Neural crest cell (in vitro differentiated cells): Measurements from ENCODE around the gene BCAM. TPM values are rescaled to one million over a fixed set of nuclear protein-coding genes. Genes with fewer than 3 reads are reported as not detected.
"Not testable (repeated sequence)": the region's sequence is repeated elsewhere in the genome, so short reads cannot be mapped to it uniquely, and the experiment has no call there.

ENCODE experiments used
- DNase-seq: peaks from one replicate; pipeline ENCODE4 v3.0.0; 2021; ENCODE audit warnings: low read depth, mixed read lengths, low spot score
- H3K27ac Mint-ChIP-seq: one replicate; pipeline ENCODE4 v1.8.0; 2021; ENCODE audit warnings: mild to moderate bottlenecking, mixed read lengths; ENCODE audit not compliant: unreplicated experiment
- H3K27me3 Mint-ChIP-seq: 2 replicates; pipeline ENCODE4 v1.8.0; 2021; ENCODE audit warnings: low read depth, mild to moderate bottlenecking, mixed read lengths
- H3K36me3 Mint-ChIP-seq: 2 replicates; pipeline ENCODE4 v1.8.0; 2021; ENCODE audit warnings: low read depth, mild to moderate bottlenecking, mixed read lengths
- H3K4me1 Mint-ChIP-seq: 2 replicates; pipeline ENCODE4 v1.8.0; 2021; ENCODE audit warnings: mixed read lengths
- H3K4me3 Mint-ChIP-seq: one replicate; pipeline ENCODE4 v1.8.0; 2021; ENCODE audit warnings: mild to moderate bottlenecking, mixed read lengths
- H3K9me3 Mint-ChIP-seq: 2 replicates; pipeline ENCODE4 v1.8.0; 2021; ENCODE audit warnings: mixed read lengths
- total RNA-seq: library from RNA; stranded (reverse); gene quantifications from 2 replicates; pipeline ENCODE4 v1.2.1, GENCODE V29; 2021
- TF ChIP-seq, protein P1 (sequence below): fragments of 200-600 bp; sonication (generic); conservative IDR thresholded peaks from 2 replicates; pipeline ENCODE4 v1.5.0; 2021; ENCODE audit warnings: antibody characterized with exemption, mild to moderate bottlenecking

The BCAM gene
- total RNA-seq, 1 donor from 2014 or later: 5.5 TPM

DNA sequence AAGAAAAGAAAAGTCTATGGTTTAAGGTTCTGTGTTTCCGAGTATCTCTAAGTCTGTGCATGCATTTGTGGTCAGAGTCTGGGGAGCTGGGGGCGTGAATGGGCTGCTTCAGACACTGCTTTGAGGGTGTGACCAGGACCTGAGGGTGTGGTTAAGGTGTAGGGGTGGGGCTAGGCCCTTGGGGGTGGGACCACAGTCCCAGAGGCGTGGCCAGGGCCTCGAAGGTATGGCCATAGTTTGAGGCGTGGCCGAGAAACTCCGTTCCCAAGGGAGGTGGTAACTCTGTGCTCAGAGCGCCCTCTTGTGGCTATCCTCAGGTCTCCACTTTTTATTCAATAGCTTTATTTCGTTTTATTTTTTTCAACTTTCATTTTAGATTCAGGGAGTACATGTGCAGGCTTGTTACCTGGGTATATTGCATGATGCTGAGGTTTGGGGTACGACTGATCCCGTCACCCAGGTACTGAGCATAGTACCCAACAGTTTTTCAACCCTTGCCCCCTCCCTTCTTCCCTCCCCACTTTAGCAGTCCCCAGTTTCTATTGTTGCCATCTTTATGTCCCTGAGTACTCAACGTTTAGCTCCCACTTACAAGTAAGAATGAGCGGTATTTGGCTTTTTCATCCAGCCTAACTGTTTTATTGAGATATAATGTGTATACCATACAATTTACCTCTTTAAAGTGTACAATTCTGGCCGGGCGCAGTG, 38.2 kb upstream of the BCAM start:
- Mint-ChIP-seq H3K4me3 (no peak overlapping the region), H3K4me1 (peaks cover 6% of the 10 kb centered on the region), H3K27me3 (peaks cover 45% of the 10 kb centered on the region), H3K27ac (no peak overlapping the region), H3K9me3 (peaks cover 9% of the 10 kb centered on the region), H3K36me3 (no peaks in the 10 kb centered on the region)
- TF ChIP-seq, protein P1, sequence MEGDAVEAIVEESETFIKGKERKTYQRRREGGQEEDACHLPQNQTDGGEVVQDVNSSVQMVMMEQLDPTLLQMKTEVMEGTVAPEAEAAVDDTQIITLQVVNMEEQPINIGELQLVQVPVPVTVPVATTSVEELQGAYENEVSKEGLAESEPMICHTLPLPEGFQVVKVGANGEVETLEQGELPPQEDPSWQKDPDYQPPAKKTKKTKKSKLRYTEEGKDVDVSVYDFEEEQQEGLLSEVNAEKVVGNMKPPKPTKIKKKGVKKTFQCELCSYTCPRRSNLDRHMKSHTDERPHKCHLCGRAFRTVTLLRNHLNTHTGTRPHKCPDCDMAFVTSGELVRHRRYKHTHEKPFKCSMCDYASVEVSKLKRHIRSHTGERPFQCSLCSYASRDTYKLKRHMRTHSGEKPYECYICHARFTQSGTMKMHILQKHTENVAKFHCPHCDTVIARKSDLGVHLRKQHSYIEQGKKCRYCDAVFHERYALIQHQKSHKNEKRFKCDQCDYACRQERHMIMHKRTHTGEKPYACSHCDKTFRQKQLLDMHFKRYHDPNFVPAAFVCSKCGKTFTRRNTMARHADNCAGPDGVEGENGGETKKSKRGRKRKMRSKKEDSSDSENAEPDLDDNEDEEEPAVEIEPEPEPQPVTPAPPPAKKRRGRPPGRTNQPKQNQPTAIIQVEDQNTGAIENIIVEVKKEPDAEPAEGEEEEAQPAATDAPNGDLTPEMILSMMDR: peak; percentile 97
- peak; percentile 93 for DNase-seq

DNA sequence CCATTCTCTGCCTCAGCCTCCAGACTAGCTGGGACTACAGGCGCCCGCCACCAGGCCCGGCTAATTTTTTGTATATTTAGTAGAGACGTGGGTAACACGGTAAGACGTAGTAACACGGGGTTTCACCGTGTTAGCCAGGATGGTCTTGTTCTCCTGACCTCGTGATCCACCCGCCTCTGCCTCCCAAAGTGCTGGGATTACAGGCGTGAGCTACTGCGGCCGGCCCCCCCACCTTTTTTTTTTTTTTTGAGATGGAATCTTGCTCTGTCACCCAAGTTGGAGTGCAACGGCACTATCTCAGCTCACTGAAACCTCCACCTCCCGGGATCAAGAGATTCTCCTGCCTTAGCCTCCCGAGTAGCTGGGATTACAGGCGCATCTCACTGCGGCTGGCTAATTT, 36.8 kb upstream of the BCAM start:
- not testable (repeated sequence) for H3K36me3 Mint-ChIP-seq, H3K9me3 Mint-ChIP-seq, H3K4me1 Mint-ChIP-seq, H3K27ac Mint-ChIP-seq, DNase-seq, H3K4me3 Mint-ChIP-seq
- peaks cover 54% of the 10 kb centered on the region for H3K27me3 Mint-ChIP-seq

DNA sequence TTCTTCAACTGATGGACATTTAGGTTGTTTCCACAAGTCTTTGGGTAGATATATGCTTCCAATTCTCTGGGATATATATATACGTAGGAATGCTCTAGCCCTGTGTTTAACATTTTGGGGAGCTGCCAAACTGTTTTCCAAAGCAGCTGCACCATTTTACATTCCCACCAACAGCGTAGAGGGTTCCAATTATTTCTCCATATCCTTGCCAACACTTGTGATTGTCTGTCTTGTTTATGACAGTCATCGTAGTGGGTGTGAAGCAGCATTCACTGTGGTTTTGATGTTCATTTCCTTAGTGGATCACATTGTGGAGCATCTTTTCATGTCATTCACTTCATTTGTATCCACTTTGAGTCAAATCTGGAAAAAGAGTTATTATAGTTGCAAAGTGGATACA, 35.9 kb upstream of the BCAM start:
- Mint-ChIP-seq H3K9me3 (peaks cover 6% of the 10 kb centered on the region), H3K4me1 (peaks cover 6% of the 10 kb centered on the region), H3K36me3 (no peaks in the 10 kb centered on the region), H3K27me3 (peaks cover 55% of the 10 kb centered on the region), H3K4me3 (no peak overlapping the region), H3K27ac (no peak overlapping the region)
- TF ChIP-seq, protein P1: no peak
- DNase-seq: no peak

DNA sequence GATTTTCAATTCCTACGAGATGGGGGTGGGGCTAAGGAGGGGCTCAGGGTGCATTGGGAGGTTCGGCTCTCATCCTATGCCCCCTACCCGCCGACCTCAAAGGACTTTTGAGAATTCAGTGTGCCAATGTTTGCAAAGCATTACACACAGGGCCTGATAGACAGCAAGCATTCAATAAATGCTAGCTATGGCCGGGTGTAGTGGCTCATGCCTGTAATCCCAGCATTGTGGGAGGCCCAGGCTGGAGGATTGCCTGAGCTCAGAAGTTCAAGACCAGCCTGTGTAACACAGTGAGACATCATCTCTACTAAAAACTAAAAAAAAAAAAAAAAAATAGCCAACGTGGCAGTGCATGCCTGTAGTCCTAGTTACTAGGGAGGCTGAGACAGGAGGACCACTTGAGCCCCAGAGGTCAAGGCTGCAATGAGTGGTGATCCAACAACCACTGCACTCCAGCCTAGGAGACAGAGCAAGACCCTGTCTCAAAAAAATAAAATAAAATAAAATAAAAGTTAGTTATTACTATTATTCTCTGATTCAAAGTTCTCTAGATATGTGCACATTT, 33.1 kb upstream of the BCAM start:
- TF ChIP-seq, protein P1: no peak
- Mint-ChIP-seq H3K36me3 (no peaks in the 10 kb centered on the region), H3K4me3 (no peak overlapping the region), H3K27me3 (peaks cover 48% of the 10 kb centered on the region), H3K27ac (no peak overlapping the region), H3K9me3 (no peaks in the 10 kb centered on the region), H3K4me1 (peaks cover 2% of the 10 kb centered on the region)
- DNase-seq: no peak

DNA sequence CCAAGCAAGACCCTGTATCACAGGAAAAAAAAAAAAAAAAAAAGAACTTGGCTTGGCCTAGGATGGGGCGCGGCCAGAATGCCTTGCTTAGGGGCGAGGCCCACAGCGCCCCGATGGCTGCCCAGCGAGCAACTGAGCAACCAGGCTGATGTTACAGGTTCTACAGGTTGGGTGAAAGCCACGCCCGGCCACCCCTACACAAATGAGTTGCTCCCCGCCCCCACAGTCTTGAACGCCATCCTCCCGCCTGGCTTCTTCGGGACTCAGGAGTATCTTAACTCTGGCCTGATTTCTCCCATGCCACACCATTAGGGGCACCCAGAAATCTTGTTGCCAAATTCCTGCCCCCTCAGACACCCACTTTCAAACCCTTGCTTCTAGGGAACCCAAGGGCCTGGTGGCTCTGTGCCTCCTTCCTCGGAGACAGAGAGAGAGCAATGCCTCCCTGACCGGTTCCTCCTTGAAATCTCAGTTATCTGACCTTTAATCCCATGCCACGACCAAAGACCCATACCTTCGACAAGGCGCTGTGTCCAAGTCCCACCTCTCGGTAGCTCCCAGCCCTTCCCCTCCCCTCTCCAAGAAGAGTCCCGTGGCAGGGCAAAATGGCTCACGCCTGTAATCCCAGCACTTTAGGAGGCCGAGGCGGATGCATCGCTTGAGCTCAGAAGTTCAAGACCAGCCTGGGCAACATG, 32.4 kb upstream of the BCAM start:
- DNase-seq: no peak
- H3K27me3 Mint-ChIP-seq: peaks cover 45% of the 10 kb centered on the region
- no peaks in the 10 kb centered on the region for H3K9me3 Mint-ChIP-seq
- no peaks in the 10 kb centered on the region for H3K36me3 Mint-ChIP-seq
- H3K27ac Mint-ChIP-seq: no peak overlapping the region
- TF ChIP-seq, protein P1: no peak
- no peak overlapping the region for H3K4me3 Mint-ChIP-seq
- H3K4me1 Mint-ChIP-seq: no peaks in the 10 kb centered on the region
